UCSD-AML1 (cell line): ENCODE results near the gene HS3ST5.
"Not testable (repeated sequence)": the region's sequence is repeated elsewhere in the genome, so short reads cannot be mapped to it uniquely, and the experiment has no call there.

Source experiments
- DNase-seq: peaks from one replicate; lab custom pipeline; 2025; ENCODE audit not compliant: unreplicated experiment; lab: John Stamatoyannopoulos, UW

The HS3ST5 gene

DNA sequence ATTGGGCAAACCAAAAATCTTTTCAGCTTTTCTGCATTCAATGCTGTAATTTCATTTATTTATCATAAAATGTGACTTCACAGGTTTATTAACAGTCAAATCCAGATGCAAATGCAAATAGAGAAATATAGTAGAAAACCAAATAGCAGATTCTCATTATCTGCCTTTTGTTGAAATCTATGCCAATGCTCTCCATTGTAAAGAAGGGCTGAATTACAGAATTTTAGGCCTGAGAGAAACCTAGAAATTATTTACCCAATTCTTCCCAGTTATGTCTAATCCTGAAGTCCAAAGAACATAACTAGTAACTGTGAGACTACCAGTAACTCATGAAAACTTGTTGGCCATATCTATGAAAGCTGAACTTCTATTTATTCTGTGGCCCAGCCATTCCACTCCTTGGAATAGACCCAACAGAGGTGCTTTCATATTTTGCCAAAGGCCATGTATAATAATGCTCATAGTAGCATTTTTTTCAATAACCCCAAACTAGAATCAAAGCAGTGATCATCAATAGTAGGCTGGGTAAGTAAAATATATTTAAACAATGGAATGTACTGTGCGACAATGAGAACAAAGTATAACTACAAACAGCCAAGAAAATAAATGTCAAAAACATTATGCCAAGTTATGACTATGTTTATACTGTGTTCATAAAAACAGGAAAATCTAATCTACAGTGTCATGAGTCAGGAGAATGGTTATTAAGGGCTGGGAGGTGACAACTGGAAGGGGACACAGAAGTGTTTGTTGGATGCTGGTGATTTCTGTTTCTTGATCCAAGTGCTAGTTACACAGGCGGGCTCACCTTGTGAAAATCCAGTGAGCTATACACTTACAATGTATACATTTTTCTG lies 183.8 kb downstream of the HS3ST5 start:
- DNase-seq: no peak

DNA sequence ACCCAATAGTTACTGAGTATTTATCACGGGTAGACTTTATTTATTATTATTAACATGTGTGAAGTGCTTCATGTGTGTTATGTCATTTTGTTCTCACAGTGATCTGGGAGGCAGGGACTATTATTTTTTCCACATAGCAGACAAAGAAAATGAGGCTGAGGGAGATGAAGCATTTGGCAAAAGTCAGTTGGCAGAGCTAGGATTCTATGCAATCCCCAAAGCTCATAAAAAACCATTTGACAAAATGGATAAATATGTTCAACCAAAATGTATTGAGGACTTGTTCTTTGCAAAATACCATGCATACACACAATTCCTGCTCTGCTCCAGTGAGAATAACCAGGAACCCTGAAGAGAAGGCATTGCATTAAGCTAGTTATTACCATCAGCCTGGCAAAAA lies 184.4 kb downstream of the HS3ST5 start:
- no peak for DNase-seq

DNA sequence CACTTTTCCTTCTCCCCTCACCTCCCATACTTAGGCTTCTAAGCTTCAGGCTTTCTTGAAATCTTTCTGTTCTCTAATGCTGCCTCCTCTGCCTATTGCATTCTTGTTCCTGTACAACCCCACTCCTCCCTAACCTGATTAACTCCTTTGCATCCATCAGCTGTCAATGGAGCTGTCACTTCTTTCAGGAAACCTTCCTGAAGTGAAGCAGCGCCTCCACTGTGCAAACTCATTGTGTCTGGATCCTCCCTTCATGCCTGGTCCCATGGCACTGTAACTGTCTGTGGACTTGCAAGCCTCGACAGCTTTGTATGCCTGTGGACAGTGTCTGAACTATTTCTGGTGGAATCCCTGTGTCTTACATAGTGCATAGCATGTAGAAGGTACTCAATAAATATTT lies 185.0 kb downstream of the HS3ST5 start:
- DNase-seq: no peak

DNA sequence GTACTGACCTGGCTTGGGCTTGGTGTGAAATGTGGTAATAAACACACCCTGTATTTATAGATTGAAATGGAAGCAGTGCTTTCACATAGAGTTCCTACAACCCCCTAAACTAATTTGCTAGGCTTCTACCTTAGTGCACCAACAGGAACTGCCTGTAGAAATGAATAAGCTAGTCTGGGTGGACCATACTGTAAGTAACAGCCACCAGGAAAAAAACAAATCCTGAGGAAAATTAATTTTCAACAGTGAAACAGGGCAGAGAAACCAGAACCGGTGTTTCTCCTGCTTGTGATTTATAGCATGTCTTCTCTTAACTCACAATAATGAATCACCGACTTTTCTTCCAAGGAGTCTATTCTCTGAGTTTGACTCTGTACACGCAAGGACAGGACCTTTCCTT lies 187.1 kb downstream of the HS3ST5 start:
- no peak for DNase-seq

DNA sequence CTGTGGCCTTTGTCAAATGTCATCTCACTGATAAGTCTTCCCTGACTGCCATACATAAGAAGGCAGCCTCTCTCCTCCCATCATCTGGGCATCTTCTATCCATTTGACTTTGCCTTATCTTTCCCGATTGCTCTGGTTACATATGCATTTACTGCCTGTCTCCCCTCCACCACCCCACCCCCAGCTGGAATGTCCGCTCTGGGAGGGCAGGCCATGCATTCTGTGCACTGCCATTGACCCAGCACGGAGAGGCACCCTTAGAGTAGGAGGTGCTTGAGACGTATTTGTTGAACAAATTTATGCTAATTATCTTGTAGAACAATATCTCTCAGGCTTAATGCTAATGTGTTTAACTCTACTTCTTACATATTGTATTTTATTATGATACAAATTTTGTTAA lies 188.0 kb downstream of the HS3ST5 start:
- DNase-seq: no peak

DNA sequence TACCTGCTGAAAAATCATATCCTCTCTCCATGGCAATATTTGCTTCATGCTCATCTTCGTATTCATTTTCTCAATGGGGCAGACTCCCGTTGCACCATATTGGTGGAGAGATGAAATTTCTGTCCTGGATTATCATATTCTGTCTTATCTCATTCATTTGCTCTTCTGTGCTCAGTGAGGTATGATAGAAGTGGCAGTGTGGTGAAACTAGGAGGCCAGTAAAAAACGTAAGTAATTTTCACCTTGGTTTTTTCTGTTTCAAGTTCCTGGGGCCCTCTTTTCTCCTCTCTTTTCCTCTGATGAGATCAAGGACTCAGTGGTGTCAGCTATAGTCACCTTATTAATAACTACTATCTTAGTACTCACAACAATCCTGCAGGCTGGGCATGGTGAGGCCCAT lies 189.4 kb downstream of the HS3ST5 start:
- no peak for DNase-seq

DNA sequence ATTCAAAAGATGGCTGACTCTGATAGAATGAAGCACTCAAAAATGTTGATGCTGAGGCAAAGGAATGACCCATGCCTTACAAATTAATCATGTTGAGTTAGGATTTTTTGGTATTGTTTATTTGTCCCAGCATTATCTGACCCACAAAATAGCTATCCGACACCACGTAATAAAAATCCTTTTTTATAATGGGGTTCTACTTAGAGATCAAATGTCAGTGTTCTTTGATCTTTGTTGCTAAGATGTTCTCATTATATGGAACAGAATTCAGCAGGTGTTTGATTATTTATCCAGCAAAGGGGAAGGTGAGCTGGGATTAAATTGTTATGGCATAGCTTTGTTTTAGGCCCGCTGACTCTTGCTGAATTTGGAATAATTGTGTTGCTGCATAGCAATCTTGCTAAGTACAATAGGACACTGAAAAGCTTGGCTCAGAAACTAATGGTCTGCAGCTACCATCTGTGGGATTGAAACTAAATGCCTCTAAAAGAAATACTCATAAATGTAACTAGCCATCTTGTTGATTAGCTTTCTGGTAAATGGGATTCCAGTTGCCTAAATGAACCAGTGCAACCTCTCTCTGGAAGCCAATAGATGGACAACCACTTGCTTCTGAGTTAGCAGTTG lies 191.6 kb downstream of the HS3ST5 start:
- no peak for DNase-seq

DNA sequence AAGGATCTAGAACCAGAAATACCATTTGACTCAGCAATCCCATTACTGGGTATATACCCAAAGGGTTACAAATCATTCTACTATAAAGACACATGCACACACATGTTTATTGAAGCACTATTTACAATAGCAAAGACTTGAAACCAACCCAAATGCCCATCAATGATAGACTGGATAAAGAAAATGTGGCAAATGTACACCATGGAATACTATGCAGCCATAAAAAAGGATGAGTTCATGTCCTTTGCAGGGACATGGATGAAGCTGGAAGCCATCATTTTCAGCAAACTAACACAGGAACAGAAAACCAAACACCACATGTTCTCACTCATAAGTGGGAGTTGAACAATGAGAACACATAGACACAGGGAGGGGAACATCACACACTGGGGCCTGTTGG lies 193.6 kb downstream of the HS3ST5 start:
- DNase-seq: not testable (repeated sequence)

DNA sequence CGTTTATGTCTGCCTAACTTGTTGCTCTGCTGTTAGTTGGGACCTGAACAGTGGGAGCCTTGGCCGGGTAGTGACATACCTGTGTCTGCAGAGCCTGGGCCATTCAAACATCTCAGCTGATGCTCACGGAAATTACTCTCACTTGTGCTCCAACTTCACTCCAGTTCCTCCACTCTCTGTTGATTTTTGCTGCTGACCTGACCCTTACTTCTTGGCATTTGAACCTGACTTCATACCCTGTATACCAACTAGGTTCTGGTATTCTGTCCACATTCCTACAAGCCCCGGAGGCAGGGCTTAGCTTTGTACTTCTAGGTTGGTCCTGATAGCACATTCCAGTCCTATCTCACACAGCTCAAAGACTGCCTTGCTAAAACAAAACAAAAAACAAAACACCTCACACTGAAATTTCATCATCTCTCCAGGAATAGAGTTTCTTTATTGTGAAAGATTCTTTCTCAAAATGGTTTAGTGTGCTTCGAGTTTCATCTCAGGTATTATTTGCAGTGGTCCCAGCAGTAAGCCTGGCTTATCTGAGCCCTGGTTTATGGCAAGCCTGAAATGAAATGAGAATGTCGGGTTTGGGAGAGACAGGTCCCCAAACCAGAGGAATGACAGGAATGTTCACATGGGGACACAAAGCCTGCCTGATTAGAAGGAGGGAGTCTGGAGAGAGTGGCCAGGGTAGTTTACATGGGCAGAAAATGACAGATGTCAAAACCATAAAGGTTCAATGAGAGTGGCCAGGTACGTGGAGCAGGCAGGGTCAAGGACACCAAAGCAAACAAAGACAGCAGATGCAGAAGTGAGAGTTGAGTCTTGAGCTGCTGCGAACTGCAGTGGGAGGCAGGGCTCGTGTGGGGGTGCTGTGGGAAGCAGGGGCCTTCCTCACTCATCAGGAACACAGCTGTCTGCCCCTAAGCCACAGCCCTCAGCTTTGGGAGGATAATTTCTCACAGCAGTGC lies 197.7 kb downstream of the HS3ST5 start:
- no peak for DNase-seq

DNA sequence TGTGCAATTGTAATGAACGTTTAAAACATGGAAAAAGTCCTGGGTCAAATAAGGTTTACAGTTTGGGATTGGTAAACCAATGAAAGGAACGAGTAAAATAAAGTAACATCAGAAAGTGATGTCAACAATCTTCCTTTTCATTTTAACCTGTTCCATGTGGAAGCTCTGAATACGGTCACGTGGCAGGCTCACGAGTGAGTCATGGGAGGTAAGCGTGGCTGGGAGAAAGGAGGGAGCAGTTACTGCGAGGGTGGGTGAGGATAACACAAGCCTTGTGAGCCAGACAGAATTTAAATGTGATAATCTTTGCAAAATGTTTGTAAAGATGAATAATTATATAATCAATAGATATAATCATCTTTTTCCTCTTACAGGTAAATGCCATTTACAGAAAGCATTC lies 200.6 kb downstream of the HS3ST5 start:
- DNase-seq: no peak

DNA sequence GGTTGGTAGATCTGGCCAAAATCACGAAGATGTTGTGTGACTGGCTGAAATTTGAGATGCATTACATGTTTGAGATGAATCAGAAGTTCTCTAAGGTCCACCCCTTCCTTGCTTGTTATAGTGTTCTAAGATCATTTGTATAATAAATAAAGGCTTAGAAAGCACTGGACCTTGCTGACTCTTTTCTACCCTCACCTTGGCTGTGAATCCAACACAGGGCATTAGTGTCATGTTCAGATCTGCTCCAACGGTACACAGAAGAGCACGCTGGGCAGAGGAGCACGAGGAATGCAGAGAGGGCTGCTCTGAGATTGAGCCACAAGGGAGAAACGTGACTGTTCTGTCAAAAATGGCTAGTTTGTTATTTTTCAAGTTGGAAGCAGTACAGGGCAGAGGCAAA lies 202.4 kb downstream of the HS3ST5 start:
- DNase-seq: no peak

DNA sequence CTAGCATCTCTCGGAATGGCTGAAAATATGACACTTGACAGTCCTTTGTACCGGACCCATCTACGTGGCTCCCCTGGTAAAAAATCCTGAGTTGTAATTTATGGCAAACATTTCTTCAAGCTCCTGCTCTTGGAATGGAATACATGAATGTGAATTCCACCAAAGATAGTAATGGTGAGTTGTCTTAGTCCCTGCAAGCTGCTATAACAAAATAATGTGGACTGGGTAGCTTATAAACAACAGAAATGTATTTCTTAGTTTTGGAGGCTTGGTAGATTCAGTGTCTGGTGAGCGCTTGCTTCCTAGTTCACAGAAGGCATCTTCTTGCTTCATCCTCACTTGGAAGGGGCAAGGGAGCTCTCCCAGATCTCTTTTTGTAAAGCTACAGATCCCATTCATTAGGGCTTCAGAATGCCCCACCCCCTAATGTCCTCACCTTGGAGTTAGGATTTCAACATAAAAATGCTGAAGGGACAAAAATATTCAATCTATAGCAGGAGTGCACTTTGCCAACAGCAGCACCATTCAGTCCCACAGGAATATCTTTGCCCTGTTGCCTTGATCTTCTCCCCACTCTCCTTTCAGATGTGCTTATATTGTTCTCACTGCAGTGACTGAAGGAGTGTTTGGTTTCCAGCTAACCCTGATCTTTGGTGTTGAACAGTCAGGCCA lies 204.1 kb downstream of the HS3ST5 start:
- DNase-seq: no peak

DNA sequence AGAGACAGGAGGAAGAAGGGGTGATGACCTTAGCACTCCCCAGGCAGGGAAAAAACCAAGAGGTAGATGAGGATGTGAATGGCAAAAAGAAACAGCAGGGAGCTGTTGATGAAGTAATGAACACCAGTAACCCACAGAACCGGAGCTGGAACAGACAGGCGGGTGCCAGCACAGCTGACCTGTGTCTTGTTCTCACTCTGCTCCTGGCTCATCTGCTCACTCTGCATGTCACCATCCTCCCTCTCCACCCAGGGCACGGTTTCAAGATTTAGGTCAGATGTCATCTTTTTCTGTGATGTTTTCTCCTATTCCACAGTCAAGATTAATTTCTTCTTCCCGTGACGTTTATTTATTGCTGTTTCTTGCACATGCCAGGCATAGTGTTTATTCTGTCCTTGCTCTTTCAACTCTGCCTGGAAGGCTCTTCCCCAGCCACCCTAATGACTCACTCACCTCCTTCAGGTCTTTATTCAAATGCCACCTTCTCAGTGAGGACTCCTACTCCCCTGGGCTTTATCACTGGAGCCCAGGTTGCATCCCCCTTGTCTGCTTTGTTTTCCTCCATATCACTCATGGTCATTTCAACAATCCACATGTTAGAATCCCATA lies 207.4 kb downstream of the HS3ST5 start:
- no peak for DNase-seq

DNA sequence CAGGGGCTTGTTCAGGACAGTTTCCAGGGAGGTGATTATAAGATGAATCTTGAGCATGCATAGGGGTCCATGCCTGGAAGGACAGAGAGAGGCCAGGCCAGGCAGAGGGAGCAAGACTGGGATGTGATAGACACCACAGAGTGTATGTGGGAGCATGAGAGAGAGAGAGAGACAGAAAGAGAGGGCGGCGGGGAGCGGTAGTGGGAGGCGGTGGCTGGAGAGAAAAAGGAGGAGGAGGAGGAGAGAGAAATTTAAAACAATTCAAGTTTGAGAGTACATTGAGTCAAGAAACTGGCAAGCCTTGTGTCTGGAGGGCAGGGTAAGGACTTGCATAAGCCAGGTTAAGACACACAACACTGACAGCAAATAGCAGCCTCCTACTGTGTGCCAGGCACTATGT lies 209.0 kb downstream of the HS3ST5 start:
- DNase-seq: no peak

DNA sequence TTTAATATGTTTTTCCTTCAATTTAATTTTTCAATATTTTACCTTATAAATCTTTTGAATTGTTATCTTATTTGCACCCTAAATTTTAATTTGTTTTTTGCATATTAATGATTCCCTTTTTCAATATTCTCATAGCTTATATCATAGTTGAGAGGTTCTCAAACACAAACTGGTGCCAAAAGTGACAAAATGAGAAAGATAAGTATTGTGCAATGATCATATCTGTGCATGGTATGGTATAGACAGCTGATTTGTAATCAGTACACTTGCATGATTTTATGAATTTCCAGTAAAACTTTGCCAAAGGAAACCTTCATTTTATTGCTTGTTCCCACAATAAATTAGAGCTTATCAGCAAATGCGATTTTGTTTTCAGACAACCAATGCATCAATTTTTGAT lies 210.9 kb downstream of the HS3ST5 start:
- DNase-seq: no peak

DNA sequence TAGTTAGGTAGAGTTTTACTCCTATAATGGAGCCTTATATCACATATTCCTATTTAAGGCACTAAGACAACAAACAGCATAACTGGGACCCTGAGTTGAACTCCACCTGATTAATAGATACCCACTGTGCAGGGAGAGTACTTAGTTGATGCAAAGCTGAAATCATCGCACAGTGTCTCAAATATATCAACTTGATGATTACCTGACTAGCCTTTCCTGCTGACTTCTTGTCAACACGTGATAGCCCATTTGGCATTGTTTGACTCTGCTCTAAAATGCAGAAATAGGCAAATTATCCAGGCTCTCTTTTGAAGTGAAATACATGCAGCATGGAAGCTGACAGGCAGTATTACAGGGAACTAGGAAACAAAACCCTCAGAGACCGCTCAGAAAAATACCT lies 217.2 kb downstream of the HS3ST5 start:
- no peak for DNase-seq

DNA sequence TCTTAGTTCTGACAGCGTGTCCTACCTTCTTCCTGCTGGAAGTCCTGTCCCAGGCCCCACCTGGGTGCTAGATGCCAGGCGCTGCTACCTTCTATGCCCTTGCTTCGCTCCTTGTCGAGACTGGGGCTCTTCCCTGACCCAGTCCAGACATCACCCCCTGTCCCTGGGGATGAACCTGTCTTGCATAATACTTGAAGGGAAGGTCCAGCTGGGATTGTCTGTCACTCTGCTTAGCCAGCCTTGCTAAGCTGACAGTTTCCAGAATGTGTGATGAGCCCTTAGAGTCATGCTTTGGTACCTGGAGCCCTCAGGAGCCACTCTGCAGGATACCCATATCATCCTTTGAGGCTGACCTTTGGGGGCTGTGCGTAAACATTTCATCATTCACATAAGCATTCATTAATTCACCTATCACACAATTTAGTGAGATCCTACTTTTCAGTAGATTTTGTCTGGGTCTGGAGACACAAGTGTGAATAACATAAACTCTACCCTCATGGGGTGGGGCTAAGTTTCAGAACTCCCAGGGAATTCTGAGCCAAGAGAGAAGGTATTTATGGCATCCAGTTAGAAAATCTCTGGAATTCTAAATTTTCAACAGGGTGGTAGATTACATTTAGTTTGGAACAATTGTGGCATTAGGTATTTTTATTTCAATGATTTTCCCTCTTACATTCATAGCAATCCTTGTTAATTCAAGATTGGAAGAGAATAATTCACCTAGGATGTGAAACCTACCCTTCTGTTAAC lies 220.7 kb downstream of the HS3ST5 start:
- no peak for DNase-seq

DNA sequence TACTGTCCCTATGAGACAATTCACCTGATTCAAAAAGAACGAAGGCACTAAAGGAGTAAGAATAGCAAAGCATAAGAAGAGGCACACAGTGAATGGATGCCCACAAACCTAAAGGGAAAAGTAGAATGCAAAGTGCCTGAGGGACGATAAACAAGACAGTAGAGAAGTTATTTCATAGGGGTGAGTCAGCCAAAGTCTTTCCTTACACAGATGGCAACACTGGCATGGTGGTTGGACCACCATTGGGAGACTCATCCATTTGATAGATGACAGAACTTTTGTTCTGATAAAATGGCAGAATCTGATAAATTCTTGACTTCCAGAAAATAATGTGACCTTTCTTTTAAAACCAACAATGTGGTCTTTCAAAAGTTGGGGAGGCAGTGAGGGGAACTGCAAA lies 223.8 kb downstream of the HS3ST5 start:
- DNase-seq: no peak

DNA sequence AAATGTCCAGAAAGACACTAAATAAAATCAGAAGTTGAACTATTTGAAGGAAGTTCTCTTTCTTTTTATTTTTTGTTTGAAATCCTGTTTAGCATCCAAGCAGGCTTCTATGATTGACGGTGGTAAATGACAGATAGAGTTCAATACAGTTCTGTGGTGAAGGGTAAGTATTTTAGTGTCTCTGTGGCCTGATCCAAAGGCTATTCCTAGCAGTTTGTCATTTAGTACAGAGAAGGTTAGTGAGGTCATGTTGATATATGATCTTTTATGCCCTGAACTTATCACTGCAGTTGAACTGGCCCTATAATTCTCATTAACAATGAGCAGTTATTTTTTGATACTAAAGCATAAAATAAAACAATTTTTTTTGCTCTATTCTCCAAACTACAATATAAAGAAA lies 227.2 kb downstream of the HS3ST5 start:
- DNase-seq: no peak
